Transverse colon (tissue), 3 donors: Measurements from ENCODE around the gene LRRC19.

Experiments
- EP300 ChIP-seq: sonication (generic); formaldehyde crosslinking; IDR thresholded peaks from one replicate; pipeline ENCODE4 v1.6.1; 2017; ENCODE audit warnings: antibody characterized with exemption, low read depth
- POLR2A ChIP-seq: fragments of 450-650 bp; IDR thresholded peaks from one replicate; pipeline ENCODE4 v1.6.1; 2016; ENCODE audit warnings: antibody characterized with exemption, mild to moderate bottlenecking, moderate library complexity
- TF ChIP-seq, protein P1 (sequence below), 5 experiments: fragments of 200-600 bp in 3 of 5; fragments of 450-650 bp in 2 of 5; sonication (generic) in 3 of 5; IDR thresholded peaks; 1 replicate in 2 of 5; 2 replicates in 3 of 5; pipeline ENCODE4 v1.5.1; 2016 to 2017; ENCODE audit warnings: antibody characterized with exemption in 5 of 5, inconsistent platforms in 3 of 5, mild to moderate bottlenecking in 2 of 5, moderate library complexity in 1 of 5

- TF ChIP-seq, protein P1, sequence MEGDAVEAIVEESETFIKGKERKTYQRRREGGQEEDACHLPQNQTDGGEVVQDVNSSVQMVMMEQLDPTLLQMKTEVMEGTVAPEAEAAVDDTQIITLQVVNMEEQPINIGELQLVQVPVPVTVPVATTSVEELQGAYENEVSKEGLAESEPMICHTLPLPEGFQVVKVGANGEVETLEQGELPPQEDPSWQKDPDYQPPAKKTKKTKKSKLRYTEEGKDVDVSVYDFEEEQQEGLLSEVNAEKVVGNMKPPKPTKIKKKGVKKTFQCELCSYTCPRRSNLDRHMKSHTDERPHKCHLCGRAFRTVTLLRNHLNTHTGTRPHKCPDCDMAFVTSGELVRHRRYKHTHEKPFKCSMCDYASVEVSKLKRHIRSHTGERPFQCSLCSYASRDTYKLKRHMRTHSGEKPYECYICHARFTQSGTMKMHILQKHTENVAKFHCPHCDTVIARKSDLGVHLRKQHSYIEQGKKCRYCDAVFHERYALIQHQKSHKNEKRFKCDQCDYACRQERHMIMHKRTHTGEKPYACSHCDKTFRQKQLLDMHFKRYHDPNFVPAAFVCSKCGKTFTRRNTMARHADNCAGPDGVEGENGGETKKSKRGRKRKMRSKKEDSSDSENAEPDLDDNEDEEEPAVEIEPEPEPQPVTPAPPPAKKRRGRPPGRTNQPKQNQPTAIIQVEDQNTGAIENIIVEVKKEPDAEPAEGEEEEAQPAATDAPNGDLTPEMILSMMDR (IDR thresholded peaks at IDR 0.05), result no peak
- TF ChIP-seq EP300, result no peak
- TF ChIP-seq POLR2A, result no peak
These were observed 41.7 kb upstream of the LRRC19 start for GRCh38 chr9:27047136-27047535.
